ENCODE measurements around the gene POLR3B.

GRCh38 chr12:106310687-106311086, 46.9 kb upstream of the POLR3B start:
- TF ChIP-seq JUNB (CRISPR knock-in tag; IDR thresholded peaks at IDR 0.05; ENCODE audit: borderline replicate concordance) (no peak), CTCF (CRISPR knock-in tag; IDR thresholded peaks at IDR 0.05) (no peak), ZNF205 (CRISPR knock-in tag; IDR thresholded peaks at IDR 0.05) (no peak), ARNTL (CRISPR knock-in tag; IDR thresholded peaks at IDR 0.05) (no peak), TCF7L2 (IDR thresholded peaks at IDR 0.05; ENCODE audit: low read depth, low read length) (no peak), JUND (CRISPR knock-in tag; IDR thresholded peaks at IDR 0.05) (no peak)
